ENCODE data around the gene MAD1L1. TPM values are rescaled to one million over a fixed set of nuclear protein-coding genes. Genes with fewer than 3 reads are reported as not detected.

MAD1L1 gene
- total RNA-seq, 1 donor from 2014 or later: 53.8 TPM

DNA sequence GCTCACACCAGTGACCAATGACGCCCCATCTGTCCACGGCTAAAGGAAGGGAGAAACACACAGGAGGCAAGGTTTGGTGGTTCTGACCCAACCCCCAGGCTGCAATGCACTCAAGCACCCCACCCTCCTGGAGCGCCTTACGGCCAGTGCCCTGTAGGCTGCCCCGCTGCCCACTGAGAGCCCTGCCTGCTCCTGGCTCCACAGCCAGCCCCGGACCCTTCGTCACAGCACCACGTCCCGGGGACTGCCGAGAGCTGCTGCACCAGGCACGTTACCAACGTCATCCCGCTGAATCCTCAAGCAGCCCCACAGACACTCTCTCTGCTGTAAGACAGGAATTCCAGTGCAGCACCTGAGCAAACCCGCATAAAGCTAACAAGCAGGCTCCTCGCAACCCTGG, 87.8 kb downstream of the MAD1L1 start:
- no peaks in the 10 kb centered on the region for H3K27me3 Mint-ChIP-seq (ENCODE audit: low read depth)
- H3K4me1 Mint-ChIP-seq: peaks cover 3% of the 10 kb centered on the region
- TF ChIP-seq, protein P1, sequence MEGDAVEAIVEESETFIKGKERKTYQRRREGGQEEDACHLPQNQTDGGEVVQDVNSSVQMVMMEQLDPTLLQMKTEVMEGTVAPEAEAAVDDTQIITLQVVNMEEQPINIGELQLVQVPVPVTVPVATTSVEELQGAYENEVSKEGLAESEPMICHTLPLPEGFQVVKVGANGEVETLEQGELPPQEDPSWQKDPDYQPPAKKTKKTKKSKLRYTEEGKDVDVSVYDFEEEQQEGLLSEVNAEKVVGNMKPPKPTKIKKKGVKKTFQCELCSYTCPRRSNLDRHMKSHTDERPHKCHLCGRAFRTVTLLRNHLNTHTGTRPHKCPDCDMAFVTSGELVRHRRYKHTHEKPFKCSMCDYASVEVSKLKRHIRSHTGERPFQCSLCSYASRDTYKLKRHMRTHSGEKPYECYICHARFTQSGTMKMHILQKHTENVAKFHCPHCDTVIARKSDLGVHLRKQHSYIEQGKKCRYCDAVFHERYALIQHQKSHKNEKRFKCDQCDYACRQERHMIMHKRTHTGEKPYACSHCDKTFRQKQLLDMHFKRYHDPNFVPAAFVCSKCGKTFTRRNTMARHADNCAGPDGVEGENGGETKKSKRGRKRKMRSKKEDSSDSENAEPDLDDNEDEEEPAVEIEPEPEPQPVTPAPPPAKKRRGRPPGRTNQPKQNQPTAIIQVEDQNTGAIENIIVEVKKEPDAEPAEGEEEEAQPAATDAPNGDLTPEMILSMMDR (conservative IDR thresholded peaks at IDR 0.05): no peak
- no peaks in the 10 kb centered on the region for H3K36me3 Mint-ChIP-seq (ENCODE audit: low read depth)
- no peaks in the 10 kb centered on the region for H3K9me3 Mint-ChIP-seq
- DNase-seq (ENCODE audit: low read depth, low spot score): no peak
- H3K27ac Mint-ChIP-seq (ENCODE audit: unreplicated experiment): no peak overlapping the region
- H3K4me3 Mint-ChIP-seq: no peak overlapping the region

DNA sequence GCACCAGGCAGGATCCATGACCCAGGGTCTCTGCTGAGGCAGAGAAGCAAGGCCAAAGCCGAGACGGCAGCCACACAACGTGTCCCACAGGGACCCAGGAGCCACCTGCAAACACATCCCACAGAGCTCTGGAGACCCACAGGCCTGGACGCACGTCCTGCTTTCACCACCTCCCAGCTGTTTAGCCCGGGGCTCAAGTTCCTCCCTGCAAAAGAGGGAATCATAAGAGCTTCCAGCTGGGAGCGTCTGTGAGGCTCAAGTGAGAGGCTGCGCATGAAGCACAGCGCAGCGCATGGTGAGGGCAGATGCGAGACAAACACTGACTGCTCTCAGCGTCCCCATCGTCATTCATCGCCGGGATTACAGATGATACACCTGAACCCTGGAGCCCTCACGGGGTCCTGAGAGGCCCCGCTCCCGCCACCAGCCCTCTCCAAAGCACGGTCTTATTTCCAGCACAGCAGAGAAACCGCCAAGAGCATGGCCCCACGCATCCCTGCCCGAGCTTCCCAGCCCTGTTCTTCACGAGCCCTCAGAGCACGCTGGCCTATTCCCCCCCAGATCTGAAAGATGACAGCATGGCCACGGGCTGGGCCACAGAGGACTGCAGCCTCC, 88.7 kb downstream of the MAD1L1 start:
- H3K27me3 Mint-ChIP-seq (ENCODE audit: low read depth): no peaks in the 10 kb centered on the region
- peaks cover 4% of the 10 kb centered on the region for H3K4me1 Mint-ChIP-seq
- peak overlapping the region; percentile 57 for H3K27ac Mint-ChIP-seq (ENCODE audit: unreplicated experiment)
- DNase-seq (ENCODE audit: low read depth, low spot score): no peak
- no peak overlapping the region for H3K4me3 Mint-ChIP-seq
- no peaks in the 10 kb centered on the region for H3K9me3 Mint-ChIP-seq
- no peaks in the 10 kb centered on the region for H3K36me3 Mint-ChIP-seq (ENCODE audit: low read depth)
- TF ChIP-seq, protein P1 (conservative IDR thresholded peaks at IDR 0.05): no peak

- Mint-ChIP-seq H3K9me3 (no peaks in the 10 kb centered on the region), H3K27ac (ENCODE audit: unreplicated experiment) (peak overlapping the region; percentile 84), H3K4me1 (peaks cover 9% of the 10 kb centered on the region), H3K27me3 (ENCODE audit: low read depth) (no peaks in the 10 kb centered on the region), H3K36me3 (ENCODE audit: low read depth) (no peaks in the 10 kb centered on the region), H3K4me3 (no peak overlapping the region)
- TF ChIP-seq, protein P1 (conservative IDR thresholded peaks at IDR 0.05): no peak
- DNase-seq (ENCODE audit: low read depth, low spot score): no peak
Observed at GRCh38 chr7:2143450-2143849, 89.3 kb downstream of the MAD1L1 start.

DNA sequence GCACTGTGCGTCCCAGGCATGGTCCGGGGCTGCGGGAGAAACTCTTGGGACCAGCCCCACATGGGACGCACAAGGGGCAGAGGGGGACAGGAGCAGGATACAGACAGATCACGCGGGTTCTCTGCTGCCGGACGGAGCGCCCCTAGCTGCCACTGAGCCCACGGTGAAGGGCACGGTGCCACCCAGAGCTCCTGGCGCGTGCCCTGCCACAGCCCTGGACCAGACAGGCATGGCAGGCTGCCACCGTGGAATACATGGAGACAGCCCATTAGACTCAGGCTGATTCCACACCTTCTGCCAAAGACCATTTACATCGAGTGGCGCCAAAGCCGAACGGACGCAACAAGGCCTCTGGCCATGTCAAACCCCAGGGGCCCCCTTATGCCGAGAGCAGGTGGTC, 90.4 kb downstream of the MAD1L1 start:
- Mint-ChIP-seq H3K27ac (ENCODE audit: unreplicated experiment) (no peak overlapping the region), H3K36me3 (ENCODE audit: low read depth) (no peaks in the 10 kb centered on the region), H3K4me3 (no peak overlapping the region), H3K4me1 (peaks cover 19% of the 10 kb centered on the region), H3K27me3 (ENCODE audit: low read depth) (no peaks in the 10 kb centered on the region), H3K9me3 (no peaks in the 10 kb centered on the region)
- DNase-seq (ENCODE audit: low read depth, low spot score): no peak
- TF ChIP-seq, protein P1 (conservative IDR thresholded peaks at IDR 0.05): no peak

DNA sequence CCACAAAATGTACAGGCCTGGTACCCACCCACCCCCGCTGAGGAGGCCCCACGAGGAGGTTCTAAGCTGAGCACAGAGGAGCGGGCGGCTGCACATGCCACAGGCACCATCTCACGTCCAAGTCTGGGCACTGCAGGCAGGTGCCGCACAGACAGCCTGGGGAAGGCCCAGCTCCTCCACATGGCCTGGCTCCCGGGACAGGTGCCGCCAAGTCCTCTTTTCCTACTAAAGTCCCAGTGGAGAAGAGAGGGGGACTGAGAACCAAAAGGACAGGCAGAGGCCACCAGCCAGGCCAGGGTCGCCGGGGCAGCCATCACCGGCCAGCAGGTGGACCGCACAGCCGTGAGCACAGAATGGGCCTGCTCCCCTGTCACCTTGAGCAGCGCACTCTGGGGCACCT, 91.1 kb downstream of the MAD1L1 start:
- Mint-ChIP-seq H3K36me3 (ENCODE audit: low read depth) (no peaks in the 10 kb centered on the region), H3K27ac (ENCODE audit: unreplicated experiment) (peak overlapping the region; percentile 27), H3K9me3 (no peaks in the 10 kb centered on the region), H3K27me3 (ENCODE audit: low read depth) (no peaks in the 10 kb centered on the region), H3K4me3 (no peak overlapping the region), H3K4me1 (peaks cover 23% of the 10 kb centered on the region)
- TF ChIP-seq, protein P1 (conservative IDR thresholded peaks at IDR 0.05): no peak
- no peak for DNase-seq (ENCODE audit: low read depth, low spot score)

All from neural crest cell (in vitro differentiated cells).